Measurements from ENCODE around the gene SETD2. TPM values are rescaled to one million over a fixed set of nuclear protein-coding genes. Genes with fewer than 3 reads are reported as not detected.

SETD2 gene
- total and polyA plus RNA-seq, 9 of the 15 experiments (the other 6 are each of a cell fraction or from before 2014, with no cell fraction given) = 8.2 to 44.0 (median 33.6) TPM

DNA sequence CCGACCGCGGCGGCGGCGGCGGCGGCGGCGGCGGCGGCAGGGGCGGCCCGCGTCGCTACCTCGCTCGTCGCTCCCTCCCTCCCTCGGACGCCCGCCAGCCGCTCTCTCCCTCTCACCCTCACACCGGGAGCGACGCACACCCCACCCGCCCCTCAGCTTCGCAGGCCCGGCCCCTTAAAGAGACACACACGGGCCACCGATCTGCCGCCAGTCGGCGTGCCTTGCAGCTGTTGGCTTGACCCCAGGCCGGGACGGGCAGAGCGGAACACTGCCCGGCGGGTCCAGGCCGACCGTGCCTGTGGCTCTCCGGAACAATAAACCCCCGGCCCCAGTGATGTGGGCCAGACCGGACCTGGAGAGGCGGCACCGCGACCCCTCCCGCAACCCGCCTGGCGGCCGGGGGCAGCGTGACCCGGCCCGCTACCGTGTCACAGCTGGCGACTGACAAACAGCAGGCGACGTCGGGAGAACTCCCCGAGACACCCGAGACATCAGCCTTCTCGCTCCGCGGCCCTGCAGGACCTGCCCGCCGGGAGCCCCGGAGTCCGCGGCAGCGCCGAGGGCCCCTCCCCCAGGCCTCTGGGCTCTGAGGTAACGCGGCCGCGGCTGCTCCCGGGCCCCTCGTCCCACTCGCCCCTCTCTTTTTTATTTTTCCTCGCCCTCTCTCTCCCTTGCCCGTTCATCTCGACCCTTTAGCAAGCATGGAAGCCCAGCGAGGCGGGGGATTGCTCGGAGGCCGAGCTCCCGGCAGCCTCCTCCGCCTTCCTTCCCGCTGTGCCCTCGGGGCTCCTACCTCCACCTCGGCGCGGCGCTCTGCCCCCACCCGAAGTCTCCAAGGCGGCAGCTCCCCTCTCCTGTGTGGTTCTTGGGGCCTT, at the start of gene SETD2 (continued):
- TF ChIP-seq CBX5 (IDR thresholded peaks at IDR 0.05; ENCODE audit: borderline replicate concordance, low read depth) = peak; percentile 42; the same call in 1 of the 2 replicates
- TF ChIP-seq, protein P1, sequence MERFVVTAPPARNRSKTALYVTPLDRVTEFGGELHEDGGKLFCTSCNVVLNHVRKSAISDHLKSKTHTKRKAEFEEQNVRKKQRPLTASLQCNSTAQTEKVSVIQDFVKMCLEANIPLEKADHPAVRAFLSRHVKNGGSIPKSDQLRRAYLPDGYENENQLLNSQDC (CRISPR knock-in tag; IDR thresholded peaks at IDR 0.05) = no peak
- peak; percentile 59; the same call in 1 of the 2 replicates for TF ChIP-seq BHLHE40 (IDR thresholded peaks at IDR 0.05; ENCODE audit: low read length)
- TF ChIP-seq, protein P2, sequence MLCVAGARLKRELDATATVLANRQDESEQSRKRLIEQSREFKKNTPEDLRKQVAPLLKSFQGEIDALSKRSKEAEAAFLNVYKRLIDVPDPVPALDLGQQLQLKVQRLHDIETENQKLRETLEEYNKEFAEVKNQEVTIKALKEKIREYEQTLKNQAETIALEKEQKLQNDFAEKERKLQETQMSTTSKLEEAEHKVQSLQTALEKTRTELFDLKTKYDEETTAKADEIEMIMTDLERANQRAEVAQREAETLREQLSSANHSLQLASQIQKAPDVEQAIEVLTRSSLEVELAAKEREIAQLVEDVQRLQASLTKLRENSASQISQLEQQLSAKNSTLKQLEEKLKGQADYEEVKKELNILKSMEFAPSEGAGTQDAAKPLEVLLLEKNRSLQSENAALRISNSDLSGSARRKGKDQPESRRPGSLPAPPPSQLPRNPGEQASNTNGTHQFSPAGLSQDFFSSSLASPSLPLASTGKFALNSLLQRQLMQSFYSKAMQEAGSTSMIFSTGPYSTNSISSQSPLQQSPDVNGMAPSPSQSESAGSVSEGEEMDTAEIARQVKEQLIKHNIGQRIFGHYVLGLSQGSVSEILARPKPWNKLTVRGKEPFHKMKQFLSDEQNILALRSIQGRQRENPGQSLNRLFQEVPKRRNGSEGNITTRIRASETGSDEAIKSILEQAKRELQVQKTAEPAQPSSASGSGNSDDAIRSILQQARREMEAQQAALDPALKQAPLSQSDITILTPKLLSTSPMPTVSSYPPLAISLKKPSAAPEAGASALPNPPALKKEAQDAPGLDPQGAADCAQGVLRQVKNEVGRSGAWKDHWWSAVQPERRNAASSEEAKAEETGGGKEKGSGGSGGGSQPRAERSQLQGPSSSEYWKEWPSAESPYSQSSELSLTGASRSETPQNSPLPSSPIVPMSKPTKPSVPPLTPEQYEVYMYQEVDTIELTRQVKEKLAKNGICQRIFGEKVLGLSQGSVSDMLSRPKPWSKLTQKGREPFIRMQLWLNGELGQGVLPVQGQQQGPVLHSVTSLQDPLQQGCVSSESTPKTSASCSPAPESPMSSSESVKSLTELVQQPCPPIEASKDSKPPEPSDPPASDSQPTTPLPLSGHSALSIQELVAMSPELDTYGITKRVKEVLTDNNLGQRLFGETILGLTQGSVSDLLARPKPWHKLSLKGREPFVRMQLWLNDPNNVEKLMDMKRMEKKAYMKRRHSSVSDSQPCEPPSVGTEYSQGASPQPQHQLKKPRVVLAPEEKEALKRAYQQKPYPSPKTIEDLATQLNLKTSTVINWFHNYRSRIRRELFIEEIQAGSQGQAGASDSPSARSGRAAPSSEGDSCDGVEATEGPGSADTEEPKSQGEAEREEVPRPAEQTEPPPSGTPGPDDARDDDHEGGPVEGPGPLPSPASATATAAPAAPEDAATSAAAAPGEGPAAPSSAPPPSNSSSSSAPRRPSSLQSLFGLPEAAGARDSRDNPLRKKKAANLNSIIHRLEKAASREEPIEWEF (CRISPR knock-in tag; IDR thresholded peaks at IDR 0.05) = no peak; the same call in 1 of the 2 replicates
- no peak for TF ChIP-seq ZNF778 (CRISPR knock-in tag; IDR thresholded peaks at IDR 0.05)
- peak; percentile 11 for TF ChIP-seq ZFP36 (IDR thresholded peaks at IDR 0.05; ENCODE audit: low read depth, low read length, partially characterized antibody)
- no peak for TF ChIP-seq ILK (tag; IDR thresholded peaks at IDR 0.05; ENCODE audit: borderline replicate concordance, low read depth)
- TF ChIP-seq, protein P3, sequence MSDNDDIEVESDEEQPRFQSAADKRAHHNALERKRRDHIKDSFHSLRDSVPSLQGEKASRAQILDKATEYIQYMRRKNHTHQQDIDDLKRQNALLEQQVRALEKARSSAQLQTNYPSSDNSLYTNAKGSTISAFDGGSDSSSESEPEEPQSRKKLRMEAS (CRISPR knock-in tag; IDR thresholded peaks at IDR 0.05) = 0 out of 2 replicates have a peak, but pooled peaks have one; percentile 51
- TF ChIP-seq DPF2 (IDR thresholded peaks at IDR 0.05) = no peak
- TF ChIP-seq ZNF263 (CRISPR knock-in tag; IDR thresholded peaks at IDR 0.05; ENCODE audit: borderline replicate concordance) = no peak; the same call in 1 of the 2 replicates
- TF ChIP-seq, protein P4, sequence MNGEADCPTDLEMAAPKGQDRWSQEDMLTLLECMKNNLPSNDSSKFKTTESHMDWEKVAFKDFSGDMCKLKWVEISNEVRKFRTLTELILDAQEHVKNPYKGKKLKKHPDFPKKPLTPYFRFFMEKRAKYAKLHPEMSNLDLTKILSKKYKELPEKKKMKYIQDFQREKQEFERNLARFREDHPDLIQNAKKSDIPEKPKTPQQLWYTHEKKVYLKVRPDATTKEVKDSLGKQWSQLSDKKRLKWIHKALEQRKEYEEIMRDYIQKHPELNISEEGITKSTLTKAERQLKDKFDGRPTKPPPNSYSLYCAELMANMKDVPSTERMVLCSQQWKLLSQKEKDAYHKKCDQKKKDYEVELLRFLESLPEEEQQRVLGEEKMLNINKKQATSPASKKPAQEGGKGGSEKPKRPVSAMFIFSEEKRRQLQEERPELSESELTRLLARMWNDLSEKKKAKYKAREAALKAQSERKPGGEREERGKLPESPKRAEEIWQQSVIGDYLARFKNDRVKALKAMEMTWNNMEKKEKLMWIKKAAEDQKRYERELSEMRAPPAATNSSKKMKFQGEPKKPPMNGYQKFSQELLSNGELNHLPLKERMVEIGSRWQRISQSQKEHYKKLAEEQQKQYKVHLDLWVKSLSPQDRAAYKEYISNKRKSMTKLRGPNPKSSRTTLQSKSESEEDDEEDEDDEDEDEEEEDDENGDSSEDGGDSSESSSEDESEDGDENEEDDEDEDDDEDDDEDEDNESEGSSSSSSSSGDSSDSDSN (IDR thresholded peaks at IDR 0.05; ENCODE audit: borderline replicate concordance in 1 of 2, low read depth in 2 of 2, low read length in 2 of 2) = peak; percentile 84 to 96
- no peak for TF ChIP-seq MCM7 (IDR thresholded peaks at IDR 0.05)
- TF ChIP-seq EP400 (IDR thresholded peaks at IDR 0.05) = peak; percentile 74
- peak; percentile 68 for TF ChIP-seq TAF1 (IDR thresholded peaks at IDR 0.05; ENCODE audit: control insufficient read depth, extremely low read depth, insufficient read depth, low read length, severe bottlenecking)
- TF ChIP-seq, protein P5, sequence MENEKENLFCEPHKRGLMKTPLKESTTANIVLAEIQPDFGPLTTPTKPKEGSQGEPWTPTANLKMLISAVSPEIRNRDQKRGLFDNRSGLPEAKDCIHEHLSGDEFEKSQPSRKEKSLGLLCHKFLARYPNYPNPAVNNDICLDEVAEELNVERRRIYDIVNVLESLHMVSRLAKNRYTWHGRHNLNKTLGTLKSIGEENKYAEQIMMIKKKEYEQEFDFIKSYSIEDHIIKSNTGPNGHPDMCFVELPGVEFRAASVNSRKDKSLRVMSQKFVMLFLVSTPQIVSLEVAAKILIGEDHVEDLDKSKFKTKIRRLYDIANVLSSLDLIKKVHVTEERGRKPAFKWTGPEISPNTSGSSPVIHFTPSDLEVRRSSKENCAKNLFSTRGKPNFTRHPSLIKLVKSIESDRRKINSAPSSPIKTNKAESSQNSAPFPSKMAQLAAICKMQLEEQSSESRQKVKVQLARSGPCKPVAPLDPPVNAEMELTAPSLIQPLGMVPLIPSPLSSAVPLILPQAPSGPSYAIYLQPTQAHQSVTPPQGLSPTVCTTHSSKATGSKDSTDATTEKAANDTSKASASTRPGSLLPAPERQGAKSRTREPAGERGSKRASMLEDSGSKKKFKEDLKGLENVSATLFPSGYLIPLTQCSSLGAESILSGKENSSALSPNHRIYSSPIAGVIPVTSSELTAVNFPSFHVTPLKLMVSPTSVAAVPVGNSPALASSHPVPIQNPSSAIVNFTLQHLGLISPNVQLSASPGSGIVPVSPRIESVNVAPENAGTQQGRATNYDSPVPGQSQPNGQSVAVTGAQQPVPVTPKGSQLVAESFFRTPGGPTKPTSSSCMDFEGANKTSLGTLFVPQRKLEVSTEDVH (IDR thresholded peaks at IDR 0.05; ENCODE audit: low read depth, partially characterized antibody) = no peak
